Coronary artery (tissue), 2 donors: ENCODE data around the gene BIRC3.
"Not testable (repeated sequence)": the region's sequence is repeated elsewhere in the genome, so short reads cannot be mapped to it uniquely, and the experiment has no call there.

Experiments
- DNase-seq: peaks from one replicate; pipeline ENCODE4 v3.0.0-alpha.2; 2017; ENCODE audit warnings: low spot score
- H3K27ac ChIP-seq, 2 donors: fragments of 200-600 bp; sonication (generic); one replicate each; pipeline ENCODE4 v1.5.1; 2016 to 2019
- H3K4me3 ChIP-seq: fragments of 200-600 bp; sonication (generic); 2 replicates; pipeline ENCODE4 v1.5.1; 2016; ENCODE audit warnings: mild to moderate bottlenecking, moderate library complexity
- CTCF ChIP-seq: fragments of 200-600 bp; sonication (generic); IDR thresholded peaks from one replicate; pipeline ENCODE4 v1.5.1; 2019; ENCODE audit warnings: antibody characterized with exemption

BIRC3 gene

DNA sequence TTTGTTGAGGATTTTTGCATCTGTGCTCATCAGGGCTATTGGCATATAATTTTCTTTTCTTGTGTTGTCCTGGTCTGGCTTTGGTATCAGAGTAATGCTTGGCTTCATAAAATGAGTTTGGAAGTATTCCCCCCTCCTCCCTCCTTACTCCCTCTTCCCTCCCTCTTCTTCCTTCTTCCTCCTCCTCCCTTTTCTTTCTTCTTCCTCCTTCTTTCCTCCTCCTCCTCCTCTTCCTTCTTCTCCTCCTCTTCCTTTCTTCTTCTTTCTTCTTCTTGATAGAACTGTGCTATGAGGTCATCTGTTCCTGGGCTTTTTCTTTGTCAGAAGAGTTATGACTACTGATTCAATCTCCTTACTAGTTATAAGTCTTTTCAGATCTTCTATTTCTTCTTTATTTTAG is 39.8 kb downstream of the BIRC3 start:
- Histone ChIP-seq H3K27ac (no peak overlapping the region), H3K4me3 (no peak overlapping the region)
- DNase-seq: no peak
- TF ChIP-seq CTCF: no peak

GRCh38 chr11:102359372-102359771 is 42.1 kb downstream of the BIRC3 start:
- no peak for TF ChIP-seq CTCF
- no peak overlapping the region for H3K27ac ChIP-seq
- no peak for DNase-seq
- no peak overlapping the region for H3K4me3 ChIP-seq

DNA sequence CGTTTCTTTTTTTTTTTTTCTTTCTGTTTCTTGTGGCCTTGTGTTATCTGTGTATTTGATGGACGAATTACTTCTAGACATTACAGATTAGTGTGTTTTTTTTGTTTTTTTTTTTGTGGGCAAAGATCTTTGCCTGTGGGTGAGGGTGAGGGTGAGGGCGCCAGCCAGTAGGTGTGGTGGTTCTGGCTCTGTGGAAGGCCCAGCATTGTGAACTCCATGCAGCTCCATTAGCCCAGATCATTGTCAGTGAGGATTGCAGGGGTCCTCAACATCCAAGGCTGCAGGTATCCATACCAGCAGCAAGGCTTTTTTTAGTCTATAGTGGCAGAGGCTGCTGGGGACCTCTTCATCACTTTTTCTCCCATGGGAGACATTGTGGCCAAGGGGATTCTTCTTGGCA is 43.4 kb downstream of the BIRC3 start:
- no peak for DNase-seq
- Histone ChIP-seq H3K4me3 (no peak overlapping the region), H3K27ac (no peak overlapping the region)
- TF ChIP-seq CTCF: no peak

- TF ChIP-seq CTCF: no peak
- H3K27ac ChIP-seq: no peak overlapping the region
- DNase-seq: no peak
- H3K4me3 ChIP-seq: no peak overlapping the region
Observed at GRCh38 chr11:102361086-102362031, 44.1 kb downstream of the BIRC3 start.

GRCh38 chr11:102364991-102365390 is 47.7 kb downstream of the BIRC3 start:
- no peak for DNase-seq
- no peak overlapping the region for H3K27ac ChIP-seq
- H3K4me3 ChIP-seq: no peak overlapping the region
- no peak for TF ChIP-seq CTCF

- Histone ChIP-seq H3K27ac (no peak overlapping the region), H3K4me3 (no peak overlapping the region)
- DNase-seq: no peak
- no peak for TF ChIP-seq CTCF
Observed at GRCh38 chr11:102367364-102367763, 50.1 kb downstream of the BIRC3 start.

GRCh38 chr11:102368472-102368871 is 51.2 kb downstream of the BIRC3 start:
- Histone ChIP-seq H3K4me3 (no peak overlapping the region), H3K27ac (no peak overlapping the region)
- no peak for TF ChIP-seq CTCF
- no peak for DNase-seq

DNA sequence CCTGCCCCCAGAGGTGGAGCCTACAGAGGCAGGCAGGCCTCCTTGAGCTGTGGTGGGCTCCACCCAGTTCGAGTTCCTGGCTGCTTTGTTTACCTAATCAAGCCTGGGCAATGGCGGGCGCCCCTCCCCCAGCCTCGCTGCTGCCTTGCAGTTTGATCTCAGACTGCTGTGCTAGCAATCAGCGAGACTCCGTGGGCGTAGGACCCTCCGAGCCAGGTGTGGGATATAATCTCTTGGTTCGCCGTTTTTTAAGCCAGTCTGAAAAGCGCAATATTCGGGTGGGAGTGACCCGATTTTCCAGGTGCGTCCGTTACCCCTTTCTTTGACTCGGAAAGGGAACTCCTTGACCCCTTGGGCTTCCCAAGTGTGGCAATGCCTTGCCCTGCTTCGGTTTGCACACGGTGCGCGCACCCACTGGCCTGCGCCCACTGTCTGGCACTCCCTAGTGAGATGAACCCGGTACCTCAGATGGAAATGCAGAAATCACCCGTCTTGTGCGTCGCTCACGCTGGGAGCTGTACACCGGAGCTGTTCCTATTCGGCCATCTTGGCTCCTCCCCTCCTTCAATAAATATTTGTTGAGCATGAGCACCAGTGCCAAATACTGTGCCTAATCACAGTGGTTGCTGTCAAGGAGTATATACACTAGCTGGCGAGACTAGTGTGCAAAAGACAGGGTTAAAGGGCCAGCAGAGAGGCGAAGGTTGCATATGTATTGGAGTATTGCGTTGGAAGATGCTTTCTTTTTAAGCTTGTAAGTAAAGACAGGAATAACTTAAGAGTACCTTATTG is 57.5 kb downstream of the BIRC3 start:
- H3K27ac ChIP-seq, DNase-seq, H3K4me3 ChIP-seq: not testable (repeated sequence)
